ENCODE data around the gene RNF34.

GRCh38 chr12:121472150-121472905 is 72.4 kb downstream of the RNF34 start:
- TF ChIP-seq USF2 (CRISPR knock-in tag; IDR thresholded peaks at IDR 0.05) (no peak), CTCF (IDR thresholded peaks at IDR 0.05) (no peak)

Data from WTC11 (cell line).